Limb (tissue), 2 donors: ENCODE measurements around the gene DNAJB4.
"Not testable (repeated sequence)": the region's sequence is repeated elsewhere in the genome, so short reads cannot be mapped to it uniquely, and the experiment has no call there.

Source experiments
- DNase-seq, 2 donors: peaks; one replicate each; pipeline ENCODE4 v3.0.0-alpha.2; 2016; ENCODE audit errors: extremely low spot score in 2 of 2

DNAJB4 gene

GRCh38 chr1:78004719-78005447 lies at the start of gene DNAJB4:
Gene DNAJB4, plus strand, starts transcription at chr1:78004939. Its CDS starts 172 bp downstream, at chr1:78005111.
- peak; percentile 72 to 99 for DNase-seq

- no peak for DNase-seq
These were observed 49.0 kb upstream of the DNAJB4 start for GRCh38 chr1:77955709-77956108.

GRCh38 chr1:77956464-77956863 lies 48.3 kb upstream of the DNAJB4 start:
- no peak for DNase-seq

GRCh38 chr1:77958391-77958790 lies 46.3 kb upstream of the DNAJB4 start:
- DNase-seq = no peak

GRCh38 chr1:77958850-77959249 lies 45.9 kb upstream of the DNAJB4 start:
- DNase-seq = no peak

- DNase-seq = no peak
These were observed 43.3 kb upstream of the DNAJB4 start for GRCh38 chr1:77961392-77961791.

- no peak for DNase-seq
These were observed 38.4 kb upstream of the DNAJB4 start for GRCh38 chr1:77966291-77966690.

- no peak for DNase-seq
These were observed 34.5 kb upstream of the DNAJB4 start for GRCh38 chr1:77970192-77970591.

- DNase-seq = no peak
These were observed 32.7 kb upstream of the DNAJB4 start for GRCh38 chr1:77972080-77972479.

- no peak for DNase-seq
These were observed 29.4 kb upstream of the DNAJB4 start for GRCh38 chr1:77975386-77975785.

GRCh38 chr1:77975907-77976306 lies 28.8 kb upstream of the DNAJB4 start:
- no peak for DNase-seq

GRCh38 chr1:77976433-77977076 lies 28.2 kb upstream of the DNAJB4 start:
- no peak for DNase-seq

- no peak for DNase-seq
These were observed 26.8 kb upstream of the DNAJB4 start for GRCh38 chr1:77977989-77978292.

GRCh38 chr1:77978293-77978968 lies 26.3 kb upstream of the DNAJB4 start:
- DNase-seq = peak; percentile 78 to 86

- DNase-seq = peak; percentile 94 to 99
These were observed 25.5 kb upstream of the DNAJB4 start, which contains the start of gene FUBP1 for GRCh38 chr1:77978969-77979876. Gene FUBP1, minus strand, starts transcription at chr1:77979072. Its CDS starts 68 bp downstream, at chr1:77979004.

- DNase-seq = not testable (repeated sequence)
These were observed 21.3 kb upstream of the DNAJB4 start for GRCh38 chr1:77983352-77983996.

- DNase-seq = no peak
These were observed 20.8 kb upstream of the DNAJB4 start for GRCh38 chr1:77983997-77984355.

- no peak for DNase-seq
These were observed 20.1 kb upstream of the DNAJB4 start for GRCh38 chr1:77984629-77985028.

- no peak for DNase-seq
These were observed 17.9 kb upstream of the DNAJB4 start for GRCh38 chr1:77986810-77987209.

GRCh38 chr1:77987919-77988318 lies 16.8 kb upstream of the DNAJB4 start:
- no peak for DNase-seq

- no peak for DNase-seq
These were observed 15.0 kb upstream of the DNAJB4 start for GRCh38 chr1:77989744-77990143.
